ENCODE data around the gene ANKRD52. TPM values are rescaled to one million over a fixed set of nuclear protein-coding genes. Genes with fewer than 3 reads are reported as not detected.

The ANKRD52 gene
- total RNA-seq, 1 experiment from 2014 or later = 56.6 TPM

- H3K27ac ChIP-seq (ENCODE audit: low read depth, low read length) = peak within 1 kb of the TSS; percentile 74
- no peaks in the 10 kb centered on the region for H3K27me3 ChIP-seq (ENCODE audit: insufficient read depth, low read length)
- no peaks in the 10 kb centered on the region for H4K20me1 ChIP-seq (ENCODE audit: insufficient read depth)
- ATAC-seq = peak; percentile 96
- intact Hi-C loops (cut with micrococcal nuclease) = loop anchor here (1.0 to 2.0 kb wide), 2 partner anchors 16 to 181 kb away; partner anchors contain the start of gene ZC3H10
- RAD21 ChIA-PET (ENCODE audit: low non-redundant PET in 1 of 2, low total read pairs in 2 of 2, uncharacterized antibody in 2 of 2, unreplicated experiment in 2 of 2) = interaction anchor here in 1 of 2 experiments (1.1 kb wide), 1 partner anchor 9 kb away, joined by 3 read pairs; no protein-coding TSS in a partner anchor
- BruUV-seq (replicated peaks) = no TSS peak
- CTCF ChIA-PET = no interaction called here
- H3K36me3 ChIP-seq (ENCODE audit: control insufficient read depth in 1 of 2, insufficient read depth in 2 of 2, low read length in 2 of 2) = peaks cover 3 to 12% of the 10 kb centered on the region in 2 experiments; a peak in 2 of 4 replicates
- H3K4me1 ChIP-seq (ENCODE audit: control insufficient read depth in 1 of 2, insufficient read depth in 2 of 2, low read length in 2 of 2) = peaks cover 22 to 44% of the 10 kb centered on the region in 2 experiments; a peak in 3 of 4 replicates
- POLR2A ChIA-PET = interaction anchor here (0.6 to 1.2 kb wide), 2 partner anchors 9 to 60 kb away, joined by 3 to 4 read pairs; partner anchors contain the start of gene STAT2
- peak within 1 kb of the TSS; percentile 5 for H2AFZ ChIP-seq (ENCODE audit: low read depth, low read length, poor library complexity, severe bottlenecking)
- H3K4me2 ChIP-seq (ENCODE audit: low read length) = peak within 1 kb of the TSS; percentile 93
- no peaks in the 10 kb centered on the region for H3K9me3 ChIP-seq (ENCODE audit: control insufficient read depth in 1 of 2, insufficient read depth in 1 of 2, low read depth in 1 of 2, low read length in 2 of 2)
- peaks cover 53% of the 10 kb centered on the region for H3K79me2 ChIP-seq (ENCODE audit: insufficient read depth, low read length)
- no peaks in the 10 kb centered on the region for H3K9me2 ChIP-seq (ENCODE audit: insufficient read depth)
- peak; percentile 96 for DNase-seq (ENCODE audit: low read depth, low spot score)
- peak within 1 kb of the TSS; percentile 96 for H3K9ac ChIP-seq (ENCODE audit: low read length)
- H3K4me3 ChIP-seq (replicated peaks in 1 of 2; ENCODE audit: low read depth in 1 of 2, low read length in 2 of 2) = peak within 1 kb of the TSS; percentile 69 to 99
- TF ChIP-seq SP1 (IDR thresholded peaks at IDR 0.05; ENCODE audit: low read depth) (peak; percentile 86), ZNF274 (IDR thresholded peaks at IDR 0.05; ENCODE audit: low read depth, low read length) (no peak), ZBTB33 (IDR thresholded peaks at IDR 0.05; ENCODE audit: extremely low read depth, insufficient replicate concordance, low read length) (no peak), ZFX (IDR thresholded peaks at IDR 0.05) (peak; percentile 58; the same call in 1 of the 2 replicates), SRF (IDR thresholded peaks at IDR 0.05; ENCODE audit: low read depth) (peak; percentile 77), EGR1 (IDR thresholded peaks at IDR 0.05; ENCODE audit: low read depth) (no peak), ELF1 (IDR thresholded peaks at IDR 0.05; ENCODE audit: borderline replicate concordance, low read depth) (no peak), ATF3 (IDR thresholded peaks at IDR 0.05) (no peak), FOSL1 (IDR thresholded peaks at IDR 0.05; ENCODE audit: low read depth) (no peak), CEBPB (IDR thresholded peaks at IDR 0.05; ENCODE audit: low read depth) (no peak), TCF7L2 (IDR thresholded peaks at IDR 0.05; ENCODE audit: borderline replicate concordance, extremely low read depth, insufficient read depth, insufficient read length) (peak; percentile 42), CBX3 (IDR thresholded peaks at IDR 0.05; ENCODE audit: low read depth) (no peak), REST (IDR thresholded peaks at IDR 0.05; ENCODE audit: low read depth) (no peak), MAX (IDR thresholded peaks at IDR 0.05) (peak; percentile 96), POLR2A (IDR thresholded peaks at IDR 0.05; ENCODE audit: borderline replicate concordance, extremely low read depth, insufficient read depth, insufficient read length) (peak; percentile 42), EZH2 (IDR thresholded peaks at IDR 0.05) (no peak), JUND (IDR thresholded peaks at IDR 0.05) (no peak), RAD21 (IDR thresholded peaks at IDR 0.05; ENCODE audit: low read depth) (no peak), POLR2AphosphoS5 (IDR thresholded peaks at IDR 0.05; ENCODE audit: low read depth, low read length) (peak; percentile 65), EZH2phosphoT487 (IDR thresholded peaks at IDR 0.05; ENCODE audit: borderline replicate concordance) (no peak), SIN3A (IDR thresholded peaks at IDR 0.05; ENCODE audit: low read depth) (peak; percentile 88), YY1 (IDR thresholded peaks at IDR 0.05; ENCODE audit: extremely low read depth, insufficient replicate concordance, low read depth, low read length) (no peak)
These were observed 41.9 kb upstream of the ANKRD52 start, which contains the start of gene CS for GRCh38 chr12:56299853-56300643. TSS of gene CS (minus strand) at chr12:56300330. CDS start at chr12:56300201, 129 bp downstream.

All from HCT116 (cell line).